ENCODE measurements around the gene AFAP1L2.

DNA sequence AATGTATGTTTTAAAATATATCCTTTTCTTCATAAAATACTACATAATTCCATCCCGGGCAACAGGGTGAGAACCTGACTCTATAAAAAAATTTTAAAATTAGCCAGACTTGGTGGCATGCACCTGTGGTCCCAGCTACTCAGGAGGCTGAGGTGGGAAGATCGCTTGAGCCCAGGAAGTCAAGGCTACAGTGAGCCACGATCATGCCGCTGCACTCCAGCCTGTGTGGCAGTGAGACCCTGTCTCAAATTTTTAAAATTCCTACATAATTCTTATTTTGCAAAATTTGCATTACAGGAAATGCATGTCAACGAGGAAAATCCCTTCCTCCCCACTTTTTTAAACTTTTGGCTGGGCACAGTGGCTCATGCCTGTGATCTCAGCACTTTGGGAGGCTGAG, 31.3 kb downstream of the AFAP1L2 start:
- TF ChIP-seq, protein P1, sequence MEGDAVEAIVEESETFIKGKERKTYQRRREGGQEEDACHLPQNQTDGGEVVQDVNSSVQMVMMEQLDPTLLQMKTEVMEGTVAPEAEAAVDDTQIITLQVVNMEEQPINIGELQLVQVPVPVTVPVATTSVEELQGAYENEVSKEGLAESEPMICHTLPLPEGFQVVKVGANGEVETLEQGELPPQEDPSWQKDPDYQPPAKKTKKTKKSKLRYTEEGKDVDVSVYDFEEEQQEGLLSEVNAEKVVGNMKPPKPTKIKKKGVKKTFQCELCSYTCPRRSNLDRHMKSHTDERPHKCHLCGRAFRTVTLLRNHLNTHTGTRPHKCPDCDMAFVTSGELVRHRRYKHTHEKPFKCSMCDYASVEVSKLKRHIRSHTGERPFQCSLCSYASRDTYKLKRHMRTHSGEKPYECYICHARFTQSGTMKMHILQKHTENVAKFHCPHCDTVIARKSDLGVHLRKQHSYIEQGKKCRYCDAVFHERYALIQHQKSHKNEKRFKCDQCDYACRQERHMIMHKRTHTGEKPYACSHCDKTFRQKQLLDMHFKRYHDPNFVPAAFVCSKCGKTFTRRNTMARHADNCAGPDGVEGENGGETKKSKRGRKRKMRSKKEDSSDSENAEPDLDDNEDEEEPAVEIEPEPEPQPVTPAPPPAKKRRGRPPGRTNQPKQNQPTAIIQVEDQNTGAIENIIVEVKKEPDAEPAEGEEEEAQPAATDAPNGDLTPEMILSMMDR (IDR thresholded peaks at IDR 0.05), result no peak
- no peak for TF ChIP-seq EZH2 (IDR thresholded peaks at IDR 0.05; ENCODE audit: borderline replicate concordance, insufficient read depth, low read depth, low read length, poor library complexity, severe bottlenecking)
